Measurements from ENCODE around the gene NFASC.

NFASC gene

DNA sequence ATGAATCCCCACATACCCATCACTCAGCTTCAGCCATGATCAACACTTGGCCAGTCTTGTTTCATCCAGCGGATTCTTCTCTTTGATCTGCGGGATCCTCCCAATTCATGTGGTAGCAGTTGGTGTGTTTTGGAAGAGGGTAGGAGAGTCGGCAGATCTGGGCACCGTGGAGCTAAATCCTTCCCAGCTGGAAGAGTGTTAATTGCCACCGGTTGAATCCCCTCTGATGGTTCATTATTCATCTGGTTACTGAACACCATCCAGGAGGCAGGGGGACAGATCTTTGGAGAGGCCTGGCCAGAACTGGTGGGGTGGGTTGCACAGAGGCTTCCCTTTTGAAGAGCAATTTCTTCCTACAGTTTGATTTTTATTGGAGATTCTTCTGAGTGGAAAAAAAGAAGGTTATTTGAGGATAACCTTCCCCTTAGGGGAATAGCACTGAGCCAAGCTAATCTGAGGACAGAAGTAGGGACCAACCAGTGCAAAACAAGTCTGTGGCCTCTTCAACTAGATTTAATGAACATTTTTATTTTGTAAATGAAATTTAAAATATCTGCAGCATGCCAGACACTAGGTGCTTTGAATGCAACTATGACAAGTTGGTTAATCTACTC lies 8.1 kb downstream of the NFASC start:
- H4K20me1 ChIP-seq (ENCODE audit: low read depth, low read length) = no peaks in the 10 kb centered on the region
- no peak overlapping the region for H3K9ac ChIP-seq (ENCODE audit: low read length)
- no peaks in the 10 kb centered on the region for H3K9me2 ChIP-seq (replicated peaks; ENCODE audit: insufficient read depth, low read length)
- no peaks in the 10 kb centered on the region for H3K9me3 ChIP-seq (ENCODE audit: insufficient read depth, low read length)
- H3K4me3 ChIP-seq (ENCODE audit: insufficient read depth, low read length, poor library complexity, severe bottlenecking) = no peak overlapping the region
- H3F3A ChIP-seq (ENCODE audit: insufficient read depth) = no peaks in the 10 kb centered on the region
- no peak overlapping the region for H3K4me2 ChIP-seq (ENCODE audit: low read depth, low read length, poor library complexity, severe bottlenecking)
- no peaks in the 10 kb centered on the region for H3K27me3 ChIP-seq (ENCODE audit: low read length)
- no peaks in the 10 kb centered on the region for H3K36me3 ChIP-seq (ENCODE audit: low read length)
- H2AFZ ChIP-seq (ENCODE audit: low read depth, low read length, severe bottlenecking) = no peak overlapping the region
- no peak for TF ChIP-seq EZH2phosphoT487 (conservative IDR thresholded peaks at IDR 0.05; ENCODE audit: low read length)
- TF ChIP-seq, protein P1, sequence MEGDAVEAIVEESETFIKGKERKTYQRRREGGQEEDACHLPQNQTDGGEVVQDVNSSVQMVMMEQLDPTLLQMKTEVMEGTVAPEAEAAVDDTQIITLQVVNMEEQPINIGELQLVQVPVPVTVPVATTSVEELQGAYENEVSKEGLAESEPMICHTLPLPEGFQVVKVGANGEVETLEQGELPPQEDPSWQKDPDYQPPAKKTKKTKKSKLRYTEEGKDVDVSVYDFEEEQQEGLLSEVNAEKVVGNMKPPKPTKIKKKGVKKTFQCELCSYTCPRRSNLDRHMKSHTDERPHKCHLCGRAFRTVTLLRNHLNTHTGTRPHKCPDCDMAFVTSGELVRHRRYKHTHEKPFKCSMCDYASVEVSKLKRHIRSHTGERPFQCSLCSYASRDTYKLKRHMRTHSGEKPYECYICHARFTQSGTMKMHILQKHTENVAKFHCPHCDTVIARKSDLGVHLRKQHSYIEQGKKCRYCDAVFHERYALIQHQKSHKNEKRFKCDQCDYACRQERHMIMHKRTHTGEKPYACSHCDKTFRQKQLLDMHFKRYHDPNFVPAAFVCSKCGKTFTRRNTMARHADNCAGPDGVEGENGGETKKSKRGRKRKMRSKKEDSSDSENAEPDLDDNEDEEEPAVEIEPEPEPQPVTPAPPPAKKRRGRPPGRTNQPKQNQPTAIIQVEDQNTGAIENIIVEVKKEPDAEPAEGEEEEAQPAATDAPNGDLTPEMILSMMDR (IDR thresholded peaks at IDR 0.05; ENCODE audit: insufficient read depth, low read length, poor library complexity, severe bottlenecking) = no peak
- no peaks in the 10 kb centered on the region for H3K79me2 ChIP-seq (ENCODE audit: insufficient read depth, low read length)
- H3K27ac ChIP-seq (ENCODE audit: low read depth, low read length) = no peak overlapping the region

DNA sequence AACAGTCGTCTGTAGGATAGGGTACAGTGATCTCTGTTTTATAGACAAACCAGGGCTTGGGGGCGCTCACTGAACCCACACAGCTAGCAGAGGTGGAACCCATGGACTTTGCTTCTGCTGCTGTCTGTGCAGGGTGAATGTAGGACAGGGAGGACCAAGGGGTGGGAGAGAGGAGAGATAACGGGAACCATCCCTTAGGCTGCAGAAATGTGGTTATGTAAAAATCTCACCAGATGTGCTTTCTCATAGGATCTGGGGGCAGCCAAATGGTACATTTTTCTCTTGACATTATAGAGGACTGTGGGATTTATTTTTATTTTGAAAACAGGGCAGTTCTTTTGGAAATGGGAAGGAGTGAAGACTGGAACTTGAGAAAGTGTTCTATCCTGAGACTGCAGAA lies 8.7 kb downstream of the NFASC start:
- H3K79me2 ChIP-seq (ENCODE audit: insufficient read depth, low read length) = no peaks in the 10 kb centered on the region
- no peaks in the 10 kb centered on the region for H3F3A ChIP-seq (ENCODE audit: insufficient read depth)
- H3K36me3 ChIP-seq (ENCODE audit: low read length) = no peaks in the 10 kb centered on the region
- no peaks in the 10 kb centered on the region for H3K27me3 ChIP-seq (ENCODE audit: low read length)
- H3K9ac ChIP-seq (ENCODE audit: low read length) = no peak overlapping the region
- H3K9me3 ChIP-seq (ENCODE audit: insufficient read depth, low read length) = no peaks in the 10 kb centered on the region
- no peaks in the 10 kb centered on the region for H3K9me2 ChIP-seq (replicated peaks; ENCODE audit: insufficient read depth, low read length)
- TF ChIP-seq EZH2phosphoT487 (conservative IDR thresholded peaks at IDR 0.05; ENCODE audit: low read length) = no peak
- TF ChIP-seq, protein P1 (IDR thresholded peaks at IDR 0.05; ENCODE audit: insufficient read depth, low read length, poor library complexity, severe bottlenecking) = no peak
- no peak overlapping the region for H3K27ac ChIP-seq (ENCODE audit: low read depth, low read length)
- H3K4me2 ChIP-seq (ENCODE audit: low read depth, low read length, poor library complexity, severe bottlenecking) = no peak overlapping the region
- H2AFZ ChIP-seq (ENCODE audit: low read depth, low read length, severe bottlenecking) = no peak overlapping the region
- no peak overlapping the region for H3K4me3 ChIP-seq (ENCODE audit: insufficient read depth, low read length, poor library complexity, severe bottlenecking)
- H4K20me1 ChIP-seq (ENCODE audit: low read depth, low read length) = no peaks in the 10 kb centered on the region

DNA sequence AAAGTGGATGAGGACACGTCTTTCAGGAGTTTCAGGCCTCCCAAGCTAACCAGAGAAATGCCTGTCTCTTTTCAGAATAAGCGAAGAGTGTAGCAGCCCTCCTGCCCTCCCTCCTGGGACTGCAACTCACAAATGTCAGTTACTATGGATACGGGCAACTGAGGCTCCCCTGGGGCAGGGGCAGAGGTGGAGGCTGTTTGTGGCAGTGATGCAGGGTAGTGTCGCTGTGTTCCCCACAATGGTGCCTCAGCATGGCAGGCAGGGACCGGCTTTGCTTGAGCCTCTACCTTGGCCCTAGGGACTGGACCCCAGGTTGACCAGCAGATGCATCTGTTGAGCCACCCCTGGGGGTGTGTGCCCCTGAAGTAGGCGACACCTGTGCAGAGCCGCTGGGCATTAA lies 10.2 kb downstream of the NFASC start:
- no peak overlapping the region for H3K4me2 ChIP-seq (ENCODE audit: low read depth, low read length, poor library complexity, severe bottlenecking)
- no peaks in the 10 kb centered on the region for H3K27me3 ChIP-seq (ENCODE audit: low read length)
- no peaks in the 10 kb centered on the region for H4K20me1 ChIP-seq (ENCODE audit: low read depth, low read length)
- H3K9me2 ChIP-seq (replicated peaks; ENCODE audit: insufficient read depth, low read length) = no peaks in the 10 kb centered on the region
- no peaks in the 10 kb centered on the region for H3K36me3 ChIP-seq (ENCODE audit: low read length)
- TF ChIP-seq, protein P1 (IDR thresholded peaks at IDR 0.05; ENCODE audit: insufficient read depth, low read length, poor library complexity, severe bottlenecking) = no peak
- no peak for TF ChIP-seq EZH2phosphoT487 (conservative IDR thresholded peaks at IDR 0.05; ENCODE audit: low read length)
- H3F3A ChIP-seq (ENCODE audit: insufficient read depth) = no peaks in the 10 kb centered on the region
- H3K27ac ChIP-seq (ENCODE audit: low read depth, low read length) = no peak overlapping the region
- no peak overlapping the region for H2AFZ ChIP-seq (ENCODE audit: low read depth, low read length, severe bottlenecking)
- no peak overlapping the region for H3K4me3 ChIP-seq (ENCODE audit: insufficient read depth, low read length, poor library complexity, severe bottlenecking)
- H3K79me2 ChIP-seq (ENCODE audit: insufficient read depth, low read length) = no peaks in the 10 kb centered on the region
- H3K9ac ChIP-seq (ENCODE audit: low read length) = no peak overlapping the region
- no peaks in the 10 kb centered on the region for H3K9me3 ChIP-seq (ENCODE audit: insufficient read depth, low read length)

Data from SU-DHL-6 (cell line).